HCT116 (cell line): ENCODE results near the gene NPC2. TPM values are rescaled to one million over a fixed set of nuclear protein-coding genes. Genes with fewer than 3 reads are reported as not detected.

Experiments used
- ATAC-seq: fragments of 200-7000 bp; cut with Tn5 transposase; 2 replicates; pipeline ENCODE4 v1.9.1; 2020; ENCODE audit warnings: mild to moderate bottlenecking, moderate library complexity
- BruUV-seq: library from RNA; stranded (reverse); fragments of 400-500 nt; replicated peaks from 2 replicates; lab custom pipeline; 2021; lab: Mats Ljungman, UMichigan
- CTCF ChIA-PET: fragments of 300-600 bp; sonication (Branson Sonifier 250); formaldehyde crosslinking; loops from one replicate; lab custom pipeline; 2021; ENCODE audit warnings: antibody characterized with exemption; lab: Charles Lee
- POLR2A ChIA-PET: fragments of 300-600, 350-600 bp; sonication (Branson Sonifier 250); formaldehyde crosslinking; loops from one replicate; lab custom pipeline; 2021; ENCODE audit warnings: antibody characterized with exemption; lab: Charles Lee
- RAD21 ChIA-PET, 2 experiments: fragments of 300-600 bp; sonication (Branson Sonifier 250); formaldehyde crosslinking; loops; one replicate each; lab custom pipeline; 2023; ENCODE audit warnings: low total read pairs in 2 of 2; ENCODE audit not compliant: uncharacterized antibody in 2 of 2, unreplicated experiment in 2 of 2, low non-redundant PET in 1 of 2; lab: Charles Lee
- DNase-seq: peaks from one replicate; pipeline ENCODE4 v3.0.0-alpha.2; 2010; ENCODE audit warnings: low read depth, low spot score
- H2AFZ ChIP-seq: fragments of 200-600 bp; shearing (Covaris generic), sonication (generic); 2 replicates; pipeline ENCODE4 v1.6.1; 2017; ENCODE audit warnings: low read depth, mixed run types, mixed read lengths, antibody characterized with exemption, low read length; ENCODE audit not compliant: poor library complexity, severe bottlenecking
- H3K27ac ChIP-seq: 2 replicates; pipeline ENCODE4 v1.5.1; 2012; ENCODE audit warnings: low read depth, low read length
- H3K27me3 ChIP-seq: fragments of 200-600 bp; sonication (generic); 2 replicates; pipeline ENCODE4 v1.6.1; 2016; ENCODE audit warnings: mixed run types, low read length, mixed read lengths; ENCODE audit not compliant: insufficient read depth
- H3K36me3 ChIP-seq, 2 experiments: fragments of 200-500 bp in 1 of 2; fragments of 200-600 bp in 1 of 2; sonication (Bioruptor generic) in 1 of 2; sonication (generic) in 1 of 2; 2 replicates each; pipeline versions ENCODE4 v1.5.1 to v1.6.1; 2014 to 2016; ENCODE audit warnings: low read length in 2 of 2, inconsistent platforms in 1 of 2, mixed read lengths in 1 of 2, mixed run types in 1 of 2; ENCODE audit not compliant: insufficient read depth in 2 of 2, control insufficient read depth in 1 of 2
- H3K4me1 ChIP-seq, 2 experiments: fragments of 200-600 bp in 1 of 2; sonication (generic) in 1 of 2; 2 replicates each; pipeline versions ENCODE4 v1.5.1 to v1.6.1; 2012 to 2017; ENCODE audit warnings: low read length in 2 of 2, inconsistent platforms in 1 of 2, mild to moderate bottlenecking in 1 of 2, mixed read lengths in 1 of 2, mixed run types in 1 of 2, moderate library complexity in 1 of 2; ENCODE audit not compliant: insufficient read depth in 2 of 2, control insufficient read depth in 1 of 2
- H3K4me2 ChIP-seq: fragments of 200-600 bp; sonication (generic); 2 replicates; pipeline ENCODE4 v1.6.1; 2017; ENCODE audit warnings: mixed run types, low read length, mixed read lengths
- H3K4me3 ChIP-seq, 2 experiments: fragments of 200-600 bp in 1 of 2; sonication (generic) in 1 of 2; replicated peaks in 1 of 2; 2 replicates each; pipeline ENCODE4 v1.5.1; 2011 to 2016; ENCODE audit warnings: low read length in 2 of 2, control low read depth in 1 of 2, low read depth in 1 of 2, mild to moderate bottlenecking in 1 of 2, mixed read lengths in 1 of 2, mixed run types in 1 of 2
- H3K79me2 ChIP-seq: fragments of 200-600 bp; sonication (generic); 2 replicates; pipeline ENCODE4 v1.6.1; 2017; ENCODE audit warnings: mild to moderate bottlenecking, mixed run types, low read length, moderate library complexity, mixed read lengths; ENCODE audit not compliant: insufficient read depth
- H3K9ac ChIP-seq: fragments of 200-600 bp; sonication (generic); 2 replicates; pipeline ENCODE4 v1.6.1; 2016; ENCODE audit warnings: low read length, mixed read lengths
- H3K9me2 ChIP-seq: fragments of 200-600 bp; sonication (generic), shearing (Covaris generic); 2 replicates; pipeline ENCODE4 v1.6.1; 2017; ENCODE audit warnings: mixed run types, mild to moderate bottlenecking, moderate library complexity; ENCODE audit not compliant: insufficient read depth
- H3K9me3 ChIP-seq, 2 experiments: fragments of 200-500 bp in 1 of 2; fragments of 200-600 bp in 1 of 2; sonication (Bioruptor generic) in 1 of 2; sonication (generic) in 1 of 2; 2 replicates each; pipeline ENCODE4 v1.6.1; 2014 to 2017; ENCODE audit warnings: low read length in 2 of 2, mixed read lengths in 2 of 2, inconsistent platforms in 1 of 2, low read depth in 1 of 2, mild to moderate bottlenecking in 1 of 2, mixed run types in 1 of 2, moderate library complexity in 1 of 2; ENCODE audit not compliant: control insufficient read depth in 1 of 2, insufficient read depth in 1 of 2
- H4K20me1 ChIP-seq: fragments of 200-600 bp; sonication (generic), shearing (Covaris generic); 2 replicates; pipeline ENCODE4 v1.6.1; 2017; ENCODE audit warnings: mixed run types, mild to moderate bottlenecking, moderate library complexity; ENCODE audit not compliant: insufficient read depth
- CBX3 ChIP-seq: IDR thresholded peaks from 2 replicates; pipeline ENCODE4 v1.6.1; 2012; ENCODE audit warnings: low read depth
- CEBPB ChIP-seq: IDR thresholded peaks from 2 replicates; pipeline ENCODE4 v1.6.1; 2012; ENCODE audit warnings: low read depth
- EGR1 ChIP-seq: IDR thresholded peaks from 2 replicates; pipeline ENCODE4 v1.6.1; 2012; ENCODE audit warnings: low read depth
- ELF1 ChIP-seq: IDR thresholded peaks from 2 replicates; pipeline ENCODE4 v1.6.1; 2012; ENCODE audit warnings: low read depth, borderline replicate concordance
- FOSL1 ChIP-seq: IDR thresholded peaks from 2 replicates; pipeline ENCODE4 v1.6.1; 2012; ENCODE audit warnings: low read depth
- MAX ChIP-seq: IDR thresholded peaks from 2 replicates; pipeline ENCODE4 v1.6.1; 2012
- POLR2AphosphoS5 ChIP-seq: IDR thresholded peaks from 2 replicates; pipeline ENCODE4 v1.6.1; 2011; ENCODE audit warnings: mild to moderate bottlenecking, low read depth, low read length, moderate library complexity
- SP1 ChIP-seq: IDR thresholded peaks from 2 replicates; pipeline ENCODE4 v1.6.1; 2012; ENCODE audit warnings: low read depth
- SRF ChIP-seq: IDR thresholded peaks from 2 replicates; pipeline ENCODE4 v1.6.1; 2012; ENCODE audit warnings: low read depth
- TCF7L2 ChIP-seq: IDR thresholded peaks from 2 replicates; pipeline ENCODE4 v1.7.0; 2011; ENCODE audit warnings: borderline replicate concordance, inconsistent platforms; ENCODE audit not compliant: insufficient read depth, insufficient read length; ENCODE audit errors: extremely low read depth
- YY1 ChIP-seq: IDR thresholded peaks from 2 replicates; pipeline ENCODE4 v1.6.1; 2011; ENCODE audit warnings: low read length, low read depth, moderate library complexity, mild to moderate bottlenecking; ENCODE audit not compliant: insufficient replicate concordance; ENCODE audit errors: extremely low read depth
- ZBTB33 ChIP-seq: IDR thresholded peaks from 2 replicates; pipeline ENCODE4 v1.6.1; 2011; ENCODE audit warnings: mild to moderate bottlenecking, low read length, moderate library complexity; ENCODE audit not compliant: insufficient replicate concordance; ENCODE audit errors: extremely low read depth
- ZFX ChIP-seq: fragments of 450-650 bp; IDR thresholded peaks from 2 replicates; pipeline ENCODE4 v1.6.1; 2017
- ZNF274 ChIP-seq: fragments of 200-500 bp; sonication (Bioruptor generic); IDR thresholded peaks from 2 replicates; pipeline ENCODE4 v1.6.1; 2014; ENCODE audit warnings: mild to moderate bottlenecking, low read depth, low read length, inconsistent platforms
- intact Hi-C: fragments of 100-400 bp; cut with micrococcal nuclease; formaldehyde crosslinking; loops from 2 replicates; pipeline ENCODE4 v1.10.0; 2022
- total RNA-seq: library from RNA; stranded (reverse); gene quantifications from one replicate; pipeline ENCODE4 v1.2.1, GENCODE V29; 2021; ENCODE audit not compliant: unreplicated experiment

The NPC2 gene
- total RNA-seq, 1 experiment from 2014 or later: 105 TPM

GRCh38 chr14:74539503-74539902 is 46.4 kb upstream of the NPC2 start:
- H4K20me1 ChIP-seq: no peaks in the 10 kb centered on the region
- no peak overlapping the region for H3K4me3 ChIP-seq
- no peak overlapping the region for H3K9ac ChIP-seq
- H3K79me2 ChIP-seq: no peaks in the 10 kb centered on the region
- POLR2A ChIA-PET: no interaction called here
- H3K9me2 ChIP-seq: no peaks in the 10 kb centered on the region
- intact Hi-C loops: no loop called here
- no peaks in the 10 kb centered on the region for H3K27me3 ChIP-seq
- H3K9me3 ChIP-seq: no peaks in the 10 kb centered on the region
- no peak for TF ChIP-seq ZFX
- TF ChIP-seq EGR1: no peak
- no peak for TF ChIP-seq YY1
- TF ChIP-seq ELF1: no peak
- no peak for TF ChIP-seq MAX
- no peak for TF ChIP-seq ZNF274
- TF ChIP-seq SRF: no peak
- no peak for TF ChIP-seq TCF7L2
- no peak for TF ChIP-seq SP1
- no peak for TF ChIP-seq CBX3
- no peak for TF ChIP-seq ZBTB33
- TF ChIP-seq CEBPB: no peak
- no peak for TF ChIP-seq FOSL1
- TF ChIP-seq POLR2AphosphoS5: no peak
- no peaks in the 10 kb centered on the region for H3K36me3 ChIP-seq
- no TSS peak for BruUV-seq
- no peak for DNase-seq
- no peak overlapping the region for H2AFZ ChIP-seq
- H3K4me2 ChIP-seq: no peak overlapping the region
- ATAC-seq: no peak
- H3K4me1 ChIP-seq: no peaks in the 10 kb centered on the region
- CTCF ChIA-PET: interaction anchor here (1.8 kb wide), 1 partner anchor 8 kb away, joined by 5 read pairs; no protein-coding TSS in a partner anchor
- no peak overlapping the region for H3K27ac ChIP-seq
- RAD21 ChIA-PET: no interaction called here
